ENCODE data around the gene ZNF221.
"Not testable (repeated sequence)": the region's sequence is repeated elsewhere in the genome, so short reads cannot be mapped to it uniquely, and the experiment has no call there.

Gene ZNF221
- long read RNA-seq, donor 1, partial matches to known transcripts, result 0 of 3 reads
- long read RNA-seq, donor 1, other reads (novel, unspliced or antisense), result 0 of 3 reads
- long read RNA-seq, donor 2, result 0 reads
- long read RNA-seq, donor 3, result 0 reads
- long read RNA-seq, donor 4, partial matches to known transcripts, result 0 of 2 reads
- long read RNA-seq, donor 4, other reads (novel, unspliced or antisense), result 0 of 2 reads
- long read RNA-seq, donor 5, partial matches to known transcripts, result 0 of 2 reads
- long read RNA-seq, donor 5, other reads (novel, unspliced or antisense), result 0 of 2 reads
- long read RNA-seq, donor 6, result 0 reads
- long read RNA-seq, donor 7, partial matches to known transcripts, result 0 of 2 reads
- long read RNA-seq, donor 7, other reads (novel, unspliced or antisense), result 0 of 2 reads
- long read RNA-seq, donor 8, partial matches to known transcripts, result 0 of 2 reads
- long read RNA-seq, donor 8, other reads (novel, unspliced or antisense), result 0 of 2 reads

DNA sequence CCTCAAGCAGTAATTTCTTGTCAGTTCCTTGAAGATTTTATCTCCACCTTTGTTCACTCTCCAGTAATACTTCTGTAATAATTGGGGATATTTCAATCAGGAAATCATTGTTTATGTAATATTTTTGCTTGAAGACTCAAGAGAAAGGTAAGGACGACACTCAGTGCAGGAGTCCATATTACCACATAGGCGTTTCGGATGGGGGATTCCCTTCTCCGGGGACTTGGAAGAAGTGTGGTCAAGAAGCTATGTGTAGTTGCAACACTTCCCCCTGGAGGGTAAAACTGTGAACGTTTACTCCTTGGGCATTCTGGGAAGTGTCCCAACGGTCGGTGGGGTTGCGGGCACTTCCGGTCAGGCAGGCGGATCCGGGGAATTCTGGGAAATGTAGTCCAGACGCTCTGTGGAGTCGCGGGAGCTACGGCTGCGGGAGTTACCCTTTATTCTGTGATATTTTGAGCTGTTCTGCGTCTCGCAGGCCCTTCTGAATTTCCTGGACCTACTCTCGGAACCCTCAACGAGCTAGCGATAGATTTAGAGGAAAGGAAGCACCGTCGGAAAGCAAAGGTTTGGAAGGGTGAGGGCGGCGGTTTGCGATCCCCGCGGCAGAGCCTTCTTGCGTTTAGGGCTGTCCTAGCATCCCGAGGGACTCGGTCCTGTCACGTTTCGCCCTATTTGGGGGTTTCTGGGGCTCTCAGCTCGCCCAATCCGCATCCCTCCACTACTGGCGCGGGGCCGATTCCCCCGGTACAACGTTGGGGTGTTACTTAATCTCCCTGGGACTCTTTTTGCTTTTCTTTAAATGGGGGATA lies at the start of gene ZNF221:
Gene ZNF221 (plus strand): TSS at position 395 of the 812 bp plus-strand sequence. CDS start 11,499 bp downstream, outside the sequence.
- peak; percentile 89 for DNase-seq

DNA sequence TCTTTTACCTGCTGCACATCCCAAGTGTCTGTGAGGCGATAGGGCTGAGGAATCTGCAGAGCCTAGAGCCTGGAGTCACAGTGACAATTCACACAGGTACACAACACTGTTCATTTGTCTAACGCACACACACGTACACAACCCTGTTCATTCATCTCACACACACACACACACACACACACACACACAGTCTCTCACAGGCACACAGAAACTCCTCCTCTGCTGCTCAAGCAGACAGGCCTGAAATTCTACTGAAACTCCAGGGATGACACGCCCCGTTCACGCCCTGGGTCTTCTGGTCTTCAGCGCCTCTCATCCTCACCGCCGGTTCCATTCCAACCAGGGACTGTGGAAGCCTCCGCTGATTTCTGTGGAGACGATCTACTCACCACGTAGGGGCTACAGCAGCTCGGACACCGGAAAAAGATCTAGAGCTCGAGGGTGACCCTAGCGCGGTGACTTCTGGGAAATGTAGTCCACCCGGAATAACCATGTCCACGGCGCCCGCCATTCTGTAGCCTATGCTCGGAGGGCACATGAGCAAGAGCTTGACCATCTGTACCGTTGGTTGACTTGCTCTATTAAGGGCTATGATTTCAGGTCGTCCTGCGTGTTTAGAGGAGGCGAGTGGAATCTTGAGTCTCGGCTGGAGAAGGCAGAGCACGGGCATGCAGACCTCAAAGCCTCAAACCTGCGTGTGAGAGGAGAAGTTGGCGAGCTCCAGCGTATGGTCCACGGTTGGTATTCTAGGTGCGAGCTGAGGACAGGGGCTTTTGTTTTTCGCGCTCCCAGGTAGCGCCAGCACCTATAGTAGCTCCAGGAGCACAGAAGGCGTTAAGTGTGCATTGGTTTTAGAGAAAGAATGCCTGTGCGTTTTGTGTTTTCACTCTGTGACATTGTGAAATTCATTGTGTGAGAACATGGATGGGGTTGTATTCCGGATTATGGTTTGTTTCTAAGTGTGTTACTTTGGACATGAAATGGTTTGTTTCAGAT lies 49.3 kb upstream of the ZNF221 start:
- DNase-seq, result peak; percentile 81

DNA sequence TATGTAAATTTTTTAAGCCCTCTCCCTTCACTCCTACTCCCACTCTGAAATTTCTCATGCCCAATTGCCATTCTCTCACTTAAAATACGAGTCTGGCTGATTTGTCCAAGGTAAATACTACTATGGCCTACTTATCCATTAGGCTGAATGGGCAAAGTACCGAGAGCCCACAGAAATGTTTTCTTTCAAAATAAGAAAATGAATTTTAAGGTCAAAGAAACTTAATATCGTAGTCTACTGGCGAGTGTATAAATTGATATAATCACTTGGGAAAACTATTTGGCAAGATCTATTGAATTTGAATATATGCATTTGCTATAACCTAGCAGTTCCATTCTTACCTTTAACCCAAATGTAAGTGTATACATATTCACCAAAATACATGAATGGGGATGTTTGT lies 48.6 kb upstream of the ZNF221 start:
- no peak for DNase-seq

DNA sequence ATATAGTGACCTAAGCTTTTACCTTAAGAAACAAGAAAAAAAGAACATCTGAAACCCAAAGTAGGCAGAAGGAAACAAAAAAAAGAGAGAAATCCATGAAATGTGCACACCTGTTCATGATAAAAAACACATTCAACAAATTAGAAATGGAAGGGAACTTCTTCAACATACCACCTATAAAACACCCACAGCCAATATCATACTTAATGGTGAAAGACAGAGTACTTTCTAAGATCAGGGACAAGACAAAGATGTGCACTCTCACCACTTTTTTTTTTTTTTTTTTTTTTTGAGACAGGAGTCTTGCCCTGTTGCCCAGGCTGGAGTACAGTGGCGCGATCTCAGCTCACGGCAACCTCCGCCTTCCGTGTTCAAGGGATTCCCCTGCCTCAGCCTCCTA lies 45.1 kb upstream of the ZNF221 start:
- no peak for DNase-seq

DNA sequence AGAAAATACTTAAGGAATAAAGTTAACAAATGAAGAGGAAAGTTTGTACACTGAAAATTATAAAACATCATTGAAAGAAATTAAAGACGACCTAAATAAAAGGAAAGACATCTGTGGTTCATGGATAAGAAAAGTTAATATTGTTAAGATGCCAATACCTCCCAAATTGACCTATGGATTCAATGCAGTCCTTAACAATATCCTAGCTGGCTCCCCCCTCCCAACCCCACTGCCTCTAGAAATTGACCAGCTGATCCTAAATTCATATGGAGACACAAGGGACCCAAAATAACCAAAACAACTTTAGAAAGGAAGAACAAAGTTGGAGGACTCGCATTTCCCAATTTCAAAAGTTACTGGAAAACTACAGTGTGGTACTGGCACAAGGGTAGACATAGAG lies 44.3 kb upstream of the ZNF221 start:
- no peak for DNase-seq

DNA sequence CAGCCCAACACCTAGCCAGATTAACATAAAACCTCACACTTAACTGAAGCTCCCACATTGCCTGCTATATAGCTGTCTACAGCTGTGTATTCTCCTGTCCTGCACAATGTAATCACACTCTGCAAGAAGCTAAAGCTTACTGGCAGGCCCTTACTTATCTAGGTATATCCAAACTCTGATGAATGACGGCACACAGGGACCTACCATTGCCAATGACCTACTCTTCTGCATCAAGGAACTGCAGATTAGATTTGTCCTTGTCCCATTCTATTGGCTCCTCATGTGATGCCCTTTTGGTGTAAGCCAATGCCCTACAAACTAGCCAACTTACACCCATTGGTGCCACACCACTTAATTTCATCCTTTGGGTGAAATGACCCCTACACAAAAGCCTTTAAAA lies 42.4 kb upstream of the ZNF221 start:
- DNase-seq, result no peak

DNA sequence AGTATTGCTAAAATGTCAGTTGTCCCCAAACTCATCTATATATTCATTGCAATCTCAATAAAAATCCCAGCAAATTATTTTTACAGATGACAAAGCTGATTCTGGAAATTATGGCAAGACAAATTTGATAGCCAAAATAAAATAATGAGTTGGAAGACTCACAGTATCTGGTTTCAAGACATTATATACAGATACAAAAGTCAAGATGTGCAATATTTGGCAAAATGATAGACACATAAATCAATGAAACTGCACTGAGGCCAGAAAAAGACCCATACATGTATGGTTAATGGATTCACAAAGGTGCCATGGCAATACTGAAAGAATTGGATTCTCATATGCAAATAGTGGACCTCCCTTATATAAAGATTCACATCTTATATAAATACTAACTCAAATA lies 40.1 kb upstream of the ZNF221 start:
- no peak for DNase-seq

DNA sequence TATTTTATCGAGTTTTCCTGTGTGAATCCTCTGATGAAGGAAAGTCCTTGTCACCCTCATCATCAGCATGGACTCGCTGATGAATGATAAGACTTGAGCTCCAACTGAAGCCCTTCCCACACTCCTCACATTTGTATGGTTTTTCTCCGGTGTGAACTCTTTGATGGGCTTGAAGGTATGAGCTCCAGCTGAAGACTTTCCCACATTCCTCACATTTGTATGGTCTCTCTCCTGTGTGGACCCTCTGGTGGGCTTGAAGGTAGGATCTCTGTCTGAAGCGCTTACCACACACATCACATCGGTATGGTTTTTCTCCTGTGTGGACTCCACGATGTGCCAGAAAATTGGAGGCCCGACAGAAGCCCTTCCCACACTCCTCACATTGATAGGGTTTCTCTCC lies 37.6 kb upstream of the ZNF221 start:
- no peak for DNase-seq

DNA sequence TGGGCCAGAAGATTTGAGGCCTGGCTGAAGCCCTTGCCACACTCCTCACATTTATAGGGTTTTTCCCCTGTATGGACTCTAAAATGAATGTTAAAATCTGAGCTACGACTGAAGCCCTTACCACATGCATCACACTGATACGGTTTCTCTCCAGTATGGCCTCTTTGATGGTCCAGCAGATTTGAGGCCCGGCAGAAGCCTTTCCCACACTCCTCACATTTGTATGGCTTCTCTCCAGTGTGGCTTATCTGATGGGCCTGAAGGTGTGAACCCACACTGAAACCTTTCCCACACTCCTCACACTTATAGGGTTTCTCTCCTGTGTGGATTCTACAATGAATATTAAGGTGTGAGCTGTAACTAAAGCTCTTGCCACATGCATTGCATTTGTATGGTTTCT lies 37.0 kb upstream of the ZNF221 start:
- DNase-seq, result no peak

DNA sequence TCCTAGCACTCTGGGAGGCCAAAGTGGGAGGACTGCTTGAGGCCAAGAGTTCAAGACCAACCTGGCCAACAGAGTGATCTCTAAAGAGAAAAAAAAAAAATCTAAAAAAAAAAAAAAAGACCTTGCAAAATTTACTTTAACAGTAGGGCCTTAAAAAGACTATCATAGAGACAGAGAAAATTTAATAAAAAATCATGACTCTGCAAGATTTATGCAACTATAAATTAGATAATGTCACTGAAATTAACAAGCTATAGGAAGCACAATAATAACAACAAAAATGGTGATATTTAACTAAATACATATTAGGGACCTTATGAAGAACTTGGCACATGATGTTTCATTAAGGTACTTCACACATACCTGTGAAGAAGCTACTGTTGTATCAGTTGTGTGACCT lies 27.2 kb upstream of the ZNF221 start:
- no peak for DNase-seq

DNA sequence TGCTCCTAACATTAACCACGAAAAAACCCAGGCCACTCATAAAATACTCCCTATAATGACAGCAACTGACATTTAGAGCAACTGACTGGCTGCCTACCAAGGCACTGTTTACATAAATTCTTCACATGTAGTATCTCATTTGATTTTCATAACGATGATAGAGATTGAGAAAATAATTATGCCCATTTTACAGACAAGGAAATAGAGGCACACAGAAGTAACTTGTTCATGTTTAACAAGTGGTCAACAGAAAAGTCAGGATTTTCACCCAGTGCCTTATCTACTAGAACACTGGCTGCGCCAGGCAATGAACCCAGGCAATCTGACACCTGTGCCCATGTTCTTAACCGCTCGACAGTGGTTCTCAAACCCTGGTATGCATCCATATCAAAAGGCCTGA lies 22.2 kb upstream of the ZNF221 start:
- no peak for DNase-seq

DNA sequence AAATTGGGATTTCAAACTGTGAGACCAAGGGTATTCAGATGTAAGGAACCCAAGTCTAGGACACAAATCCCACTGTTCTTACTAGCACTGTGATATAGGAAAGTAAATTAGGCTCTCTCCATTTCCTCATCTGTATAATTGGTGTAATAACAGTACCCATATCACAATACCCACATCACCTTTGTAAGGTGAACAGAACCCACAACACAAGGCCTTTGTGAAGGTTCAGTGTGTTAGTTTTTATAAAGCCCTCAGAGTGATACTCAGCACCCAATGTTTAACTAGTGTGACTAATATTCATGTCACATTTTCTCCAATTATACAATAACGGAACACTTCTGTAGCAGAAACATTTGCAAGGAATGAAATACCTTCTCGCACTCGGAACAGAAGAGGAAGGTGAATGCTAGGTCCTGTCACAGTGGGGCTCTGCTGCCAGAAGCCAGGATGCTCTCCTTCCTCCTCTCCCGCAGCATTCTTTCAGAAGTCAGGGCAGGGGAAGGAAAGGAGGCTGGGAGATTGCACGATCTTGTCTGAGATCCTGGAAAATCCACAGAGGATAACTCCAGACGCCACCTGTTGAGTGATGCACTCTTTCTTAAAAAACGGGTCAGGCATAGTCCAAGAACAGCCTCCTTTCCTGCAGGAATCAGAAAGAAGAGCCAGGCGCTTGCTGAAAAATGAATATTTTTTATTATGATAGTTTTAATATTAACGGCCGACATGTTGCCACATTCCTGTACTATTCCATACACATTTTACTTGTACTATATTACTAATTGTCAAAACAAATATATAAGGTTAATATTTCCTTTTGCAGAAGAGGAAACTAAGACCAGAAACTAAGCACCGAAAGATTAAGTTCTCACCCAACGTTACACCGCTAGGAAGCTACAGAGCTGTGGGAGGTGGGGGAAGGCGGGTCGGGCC lies 16.7 kb upstream of the ZNF221 start:
- DNase-seq, result no peak

DNA sequence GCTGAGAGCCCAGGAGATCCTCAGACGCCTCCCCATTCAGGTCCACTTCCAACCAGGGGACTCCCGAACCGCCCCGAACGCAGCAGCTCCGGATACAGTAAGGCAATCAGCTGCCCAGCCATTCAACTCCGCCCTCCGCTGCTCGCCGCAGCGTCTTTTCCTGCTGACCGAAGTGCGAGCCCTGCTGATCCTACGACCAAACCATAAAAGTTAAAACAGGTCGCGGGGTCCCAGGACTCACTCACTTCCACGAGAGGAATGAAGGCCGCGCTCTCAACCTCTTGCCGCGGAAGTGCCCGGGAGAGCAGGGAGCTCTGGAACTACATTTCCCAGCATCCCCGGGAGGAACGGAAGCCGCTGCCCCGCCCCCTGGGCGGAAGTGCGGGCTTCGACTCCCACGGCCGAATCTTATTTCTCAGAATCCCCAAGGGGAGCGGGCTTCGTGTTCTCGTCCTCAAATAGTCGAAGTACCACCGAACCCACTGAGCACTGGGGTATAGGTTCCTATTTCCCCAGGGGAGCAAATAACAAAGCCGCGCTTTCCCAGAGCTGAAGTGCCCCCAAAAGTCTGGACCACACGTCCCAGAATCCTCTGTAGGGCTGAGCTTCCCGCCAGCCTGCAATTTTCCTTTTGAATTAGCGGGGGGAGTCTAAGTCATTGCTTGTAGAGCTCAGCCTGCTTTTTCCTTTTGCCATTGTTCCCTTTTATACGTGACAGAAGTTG lies 15.9 kb upstream of the ZNF221 start, which contains the start of gene ZNF45:
Gene ZNF45 (minus strand): TSS at position 298 of the 724 bp plus-strand sequence. CDS start 13,097 bp downstream, outside the sequence.
- peak; percentile 97 for DNase-seq

DNA sequence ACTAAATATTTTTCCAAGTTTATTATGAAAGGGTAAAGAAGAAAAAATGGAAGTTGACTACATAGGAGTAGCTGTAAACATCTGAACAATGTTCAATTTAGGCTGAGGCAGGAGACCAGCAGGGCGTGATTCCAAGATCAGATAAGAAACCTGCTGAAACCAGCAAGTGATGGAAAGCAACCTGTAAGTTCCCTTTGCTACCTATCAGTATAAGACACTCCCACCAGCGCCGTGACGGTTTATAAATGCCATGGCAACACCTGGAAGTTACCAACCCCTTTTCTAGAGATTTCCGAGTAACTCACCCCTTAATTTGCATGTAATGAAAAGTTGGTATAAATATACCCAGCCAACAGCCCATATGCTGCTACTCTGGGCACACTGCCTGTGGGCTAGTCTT lies 14.8 kb upstream of the ZNF221 start:
- DNase-seq, result no peak

DNA sequence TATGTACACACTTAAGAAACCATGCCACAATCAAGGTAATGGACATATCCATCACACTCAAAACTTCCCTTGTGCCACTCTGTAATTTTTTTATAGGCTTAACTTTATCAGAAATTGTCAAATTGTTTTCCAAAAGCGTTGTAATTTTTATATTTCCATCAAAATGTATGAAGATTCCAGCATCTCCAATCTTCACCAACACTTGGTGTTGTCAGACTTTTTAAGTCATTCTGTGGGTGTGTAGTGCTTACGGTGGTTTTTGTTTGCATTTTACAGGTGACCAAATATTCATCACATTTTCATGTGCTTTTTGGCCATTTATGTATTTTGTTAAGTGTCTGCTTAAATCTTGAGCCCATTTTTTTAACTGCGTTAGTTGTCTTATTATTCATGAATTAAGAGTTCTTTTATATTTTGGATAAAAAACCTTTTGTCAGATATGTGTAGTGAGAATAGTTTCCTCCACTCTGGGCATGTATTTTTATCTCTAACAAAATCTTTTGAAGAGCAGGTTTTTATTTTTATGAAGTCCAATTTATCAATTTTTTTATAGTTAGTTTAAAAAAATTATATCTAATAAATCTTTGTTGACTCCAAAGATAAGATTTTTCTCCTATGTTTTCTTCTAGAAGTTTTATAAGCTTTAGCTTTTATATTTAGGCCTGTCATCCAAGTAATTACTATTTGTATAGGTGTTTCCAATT lies 11.3 kb upstream of the ZNF221 start:
- no peak for DNase-seq

DNA sequence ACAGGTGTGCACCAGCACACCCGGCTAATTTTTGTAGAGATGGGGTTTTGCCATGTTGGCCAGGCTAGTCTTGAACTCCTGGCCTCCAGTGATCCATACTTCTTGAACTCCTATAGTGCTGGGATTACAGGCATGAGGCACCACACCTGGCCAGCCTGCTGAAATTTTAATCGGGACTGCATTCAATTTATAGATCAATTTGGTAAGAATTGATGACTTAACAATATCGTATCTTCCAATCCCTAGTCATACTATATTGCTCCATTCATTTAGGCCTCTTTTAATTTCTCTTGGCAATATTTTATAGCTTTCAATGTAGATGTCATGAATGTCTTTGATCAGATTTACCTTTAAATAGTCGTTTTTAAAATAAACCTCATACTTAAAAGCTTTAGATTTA lies 10.3 kb upstream of the ZNF221 start:
- DNase-seq, result no peak

DNA sequence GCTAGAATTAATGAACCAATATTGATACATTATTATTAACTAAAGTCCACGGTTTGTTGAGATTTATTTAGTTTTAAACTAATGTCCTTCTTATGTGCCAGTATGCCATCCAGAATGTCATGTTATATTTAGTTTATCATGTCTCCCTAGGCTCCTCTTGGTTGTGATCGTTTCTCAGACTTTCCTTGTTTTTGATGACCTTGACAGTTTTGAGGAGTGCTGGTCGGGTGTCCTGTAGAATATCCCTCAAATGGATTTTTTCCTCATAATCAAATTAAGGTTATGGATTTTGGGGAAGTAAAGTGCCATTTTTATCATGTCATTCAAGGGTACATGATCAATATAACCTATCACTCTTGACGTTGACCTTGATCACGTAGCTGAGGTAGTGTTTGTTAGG lies 9.8 kb upstream of the ZNF221 start:
- no peak for DNase-seq

DNA sequence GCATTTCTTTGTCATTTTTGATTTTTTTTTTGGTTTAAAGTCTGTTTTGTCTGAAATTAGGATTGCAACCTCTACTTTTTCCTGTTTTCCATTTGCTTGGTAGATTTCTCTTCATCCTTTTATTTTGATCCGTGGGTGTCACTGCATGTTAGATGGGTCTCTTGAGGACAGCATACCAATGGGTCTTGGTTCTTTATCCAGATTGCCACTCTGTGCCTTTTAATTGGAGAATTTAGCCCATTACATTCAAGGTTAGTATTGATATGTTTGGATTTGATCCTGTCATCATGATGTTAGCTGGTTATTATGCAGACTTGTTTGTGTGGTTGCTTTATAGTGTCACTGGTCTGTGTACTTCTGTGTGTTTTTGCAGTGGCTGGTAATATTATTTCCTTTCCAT lies 3.6 kb upstream of the ZNF221 start:
- not testable (repeated sequence) for DNase-seq

DNA sequence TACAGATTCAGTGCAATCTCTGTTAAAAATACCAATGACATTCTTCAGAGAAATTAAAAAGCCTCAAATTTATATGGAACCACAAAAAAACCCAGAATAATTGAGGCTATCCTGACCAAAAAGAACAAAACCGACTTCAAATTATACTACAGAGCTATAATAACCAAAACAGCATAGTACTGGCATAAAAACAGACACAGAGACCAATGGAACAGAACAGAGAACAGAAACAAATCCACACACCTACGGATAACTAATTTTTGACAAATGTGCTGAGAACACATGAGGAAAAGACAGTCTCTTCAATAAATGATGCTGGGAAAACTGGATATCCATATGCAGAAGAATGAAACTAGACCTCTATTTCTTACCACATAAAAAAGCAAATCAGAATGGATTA lies 1.2 kb upstream of the ZNF221 start:
- DNase-seq, result not testable (repeated sequence)

DNA sequence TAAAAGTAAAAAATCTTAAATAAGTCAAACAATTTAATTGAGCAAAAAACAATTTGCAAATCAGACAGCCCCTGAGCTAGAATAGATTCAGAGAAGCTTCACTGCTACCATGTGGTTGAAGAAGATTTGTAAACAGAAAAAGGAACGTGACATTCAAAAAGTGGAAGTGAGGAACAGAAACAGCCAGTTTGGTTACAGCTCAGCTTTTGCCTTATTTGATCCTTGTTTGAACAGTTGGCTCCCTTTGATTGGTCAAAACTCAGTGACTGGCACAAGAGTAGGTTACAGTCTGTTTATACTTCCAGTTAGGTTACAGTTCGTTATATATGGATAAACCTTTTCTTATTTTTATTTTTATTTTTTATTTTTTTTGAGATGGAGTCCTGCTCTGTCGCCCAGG lies 5.8 kb downstream of the ZNF221 start:
- DNase-seq, result no peak

Measured in right kidney (tissue), 9 donors.